GM12878 (cell line): ENCODE results near the gene TRAPPC3. TPM values are rescaled to one million over a fixed set of nuclear protein-coding genes. Genes with fewer than 3 reads are reported as not detected.

Experiments
- ATAC-seq: fragments of 200-7000 bp; cut with Tn5 transposase; 3 replicates; pipeline ENCODE4 v1.9.1; 2020; ENCODE audit warnings: mild to moderate bottlenecking, moderate library complexity
- BruUV-seq: library from RNA; stranded (reverse); fragments of 400-500 nt; replicated peaks from 2 replicates; lab custom pipeline; 2021; lab: Mats Ljungman, UMichigan
- CTCF ChIA-PET: fragments of 300-600 bp; sonication (Branson Sonifier 250); formaldehyde crosslinking; extraction: SDS; loops from one replicate; lab custom pipeline; 2021; ENCODE audit warnings: inconsistent platforms; lab: Yijun Ruan, JAX
- POLR2A ChIA-PET: fragments of 350-600 bp; formaldehyde crosslinking; extraction: SDS; loops from one replicate; lab custom pipeline; 2021; ENCODE audit warnings: inconsistent platforms; lab: Charles Lee
- RAD21 ChIA-PET: fragments of 300-600 bp; sonication (Branson Sonifier 250); formaldehyde crosslinking; loops from one replicate; lab custom pipeline; 2023; ENCODE audit warnings: antibody characterized with exemption; ENCODE audit not compliant: unreplicated experiment; lab: Charles Lee
- SMC1A ChIA-PET: fragments of 300-600 bp; sonication (Branson Sonifier 250); formaldehyde crosslinking; loops from one replicate; lab custom pipeline; 2023; ENCODE audit not compliant: unreplicated experiment, uncharacterized antibody; lab: Charles Lee
- DNase-seq: peaks from one replicate; pipeline ENCODE4 v3.0.0-alpha.2; 2011; ENCODE audit warnings: low read depth, low spot score
- FAIRE-seq: peaks from 3 replicates; lab custom pipeline; 2011; peaks lifted over from hg19 to GRCh38; lab: Jason Lieb, UNC
- H2AFZ ChIP-seq: 2 replicates; pipeline ENCODE4 v1.6.0; 2011; ENCODE audit warnings: low read depth, low read length, control low read depth; ENCODE audit not compliant: control insufficient read depth
- H3K27ac ChIP-seq: 2 replicates; pipeline ENCODE4 v1.5.1; 2011; ENCODE audit warnings: control low read depth; ENCODE audit not compliant: control insufficient read depth, insufficient read depth
- H3K27me3 ChIP-seq, 2 experiments: replicated peaks in 1 of 2; 2 replicates each; pipeline versions ENCODE4 v1.6.0 to v1.6.1; 2011; ENCODE audit warnings: low read length in 1 of 2; ENCODE audit not compliant: control insufficient read depth in 2 of 2, insufficient read depth in 2 of 2
- H3K36me3 ChIP-seq, 2 experiments: 2 replicates each; pipeline ENCODE4 v1.5.1; 2011; ENCODE audit warnings: low read length in 1 of 2; ENCODE audit not compliant: control insufficient read depth in 2 of 2, insufficient read depth in 2 of 2
- H3K4me1 ChIP-seq: 2 replicates; pipeline ENCODE4 v1.6.1; 2011; ENCODE audit warnings: mild to moderate bottlenecking, low read length, moderate library complexity, mixed read lengths; ENCODE audit not compliant: control insufficient read depth, insufficient read depth
- H3K4me2 ChIP-seq: 2 replicates; pipeline ENCODE4 v1.6.0; 2011; ENCODE audit warnings: control low read depth; ENCODE audit not compliant: control insufficient read depth, insufficient read depth
- H3K4me3 ChIP-seq: fragments of 200-600 bp; sonication (generic); 2 replicates; pipeline ENCODE4 v1.5.1; 2016
- H3K79me2 ChIP-seq: 2 replicates; pipeline ENCODE4 v1.6.0; 2011; ENCODE audit warnings: low read length; ENCODE audit not compliant: control insufficient read depth, insufficient read depth
- H3K9ac ChIP-seq: 2 replicates; pipeline ENCODE4 v1.8.0; 2011; ENCODE audit warnings: low read length, control low read depth, mixed read lengths; ENCODE audit not compliant: control insufficient read depth, insufficient read depth
- H3K9me3 ChIP-seq: replicated peaks from 3 replicates; pipeline ENCODE4 v1.5.1; 2011; ENCODE audit warnings: mild to moderate bottlenecking, low read length; ENCODE audit not compliant: control insufficient read depth, insufficient read depth
- H4K20me1 ChIP-seq: 2 replicates; pipeline ENCODE4 v1.6.0; 2011; ENCODE audit not compliant: control insufficient read depth, insufficient read depth
- CBX5 ChIP-seq: sonication (generic); IDR thresholded peaks from 2 replicates; pipeline ENCODE4 v1.6.1; 2016; ENCODE audit warnings: low read depth, moderate library complexity, mild to moderate bottlenecking, inconsistent platforms
- DPF2 ChIP-seq: fragments of 450-650 bp; IDR thresholded peaks from 2 replicates; pipeline ENCODE4 v1.6.1; 2017; ENCODE audit warnings: mild to moderate bottlenecking
- E2F4 ChIP-seq: IDR thresholded peaks from 2 replicates; pipeline ENCODE4 v1.6.1; 2012; ENCODE audit warnings: low read depth, low read length, improper control_type of control experiment
- EP300 ChIP-seq, 2 experiments: fragments of 150-350 bp in 1 of 2; IDR thresholded peaks; 2 replicates each; pipeline ENCODE4 v1.6.1; 2011 to 2012; ENCODE audit warnings: low read depth in 2 of 2, low read length in 2 of 2, borderline replicate concordance in 1 of 2, improper control_type of control experiment in 1 of 2, inconsistent platforms in 1 of 2; ENCODE audit not compliant: control insufficient read depth in 1 of 2
- FOXK2 ChIP-seq: fragments of 450-650 bp; IDR thresholded peaks from 2 replicates; pipeline ENCODE4 v1.6.1; 2017; ENCODE audit warnings: mild to moderate bottlenecking, moderate library complexity
- IKZF1 ChIP-seq: fragments of 450-650 bp; conservative IDR thresholded peaks from 2 replicates; pipeline ENCODE4 v1.6.1; 2017; ENCODE audit warnings: antibody characterized with exemption, mild to moderate bottlenecking
- IKZF2 ChIP-seq, 2 experiments: fragments of 450-650 bp; IDR thresholded peaks; 2 replicates each; pipeline ENCODE4 v1.6.1; 2017; ENCODE audit warnings: mild to moderate bottlenecking in 2 of 2, moderate library complexity in 2 of 2
- NFXL1 ChIP-seq: fragments of 450-650 bp; IDR thresholded peaks from 2 replicates; pipeline ENCODE4 v1.6.1; 2017; ENCODE audit warnings: antibody characterized with exemption, mild to moderate bottlenecking, borderline replicate concordance
- PAX8 ChIP-seq: fragments of 450-650 bp; IDR thresholded peaks from 2 replicates; pipeline ENCODE4 v1.6.1; 2017; ENCODE audit warnings: mild to moderate bottlenecking, moderate library complexity
- RFX5 ChIP-seq: IDR thresholded peaks from 2 replicates; pipeline ENCODE4 v1.6.1; 2011; ENCODE audit warnings: low read depth, low read length, improper control_type of control experiment
- USF2 ChIP-seq: IDR thresholded peaks from 2 replicates; pipeline ENCODE4 v1.6.1; 2011; ENCODE audit warnings: low read depth, low read length, improper control_type of control experiment, borderline replicate concordance
- WGBS: methylation state at CpG from one replicate; pipeline ENCODE4 v1.1.6; 2016; ENCODE audit warnings: low lambda C conversion rate; ENCODE audit not compliant: insufficient replicate concordance, insufficient coverage; ENCODE audit errors: missing lambda C conversion rate; 5-methylcytosine and 5-hydroxymethylcytosine counted together
- in situ Hi-C: fragments of 300-500 bp; cut with MboI; formaldehyde crosslinking; loops from 9 replicates; pipeline ENCODE4 v1.14.3; 2018; ENCODE audit warnings: mixed read lengths
- intact Hi-C: fragments of 100-400 bp; cut with micrococcal nuclease; formaldehyde crosslinking; loops from one replicate; pipeline ENCODE4 v1.14.2; 2022; ENCODE audit not compliant: unreplicated experiment
- polyA plus RNA-seq, 11 experiments: library from polyadenylated mRNA; depleted of rRNA in 4 of 11; unstranded in 6 of 11; stranded (reverse) in 5 of 11; fragments of >200 nt; fragmentation: Nextera tagmentation in 4 of 11; fragmentation: Illumina TruSeq in 1 of 11; extraction: Ambion mirVana in 4 of 11; extraction: Trizol in 1 of 11; gene quantifications; 1 replicate in 1 of 11; 2 replicates in 10 of 11; pipeline versions ENCODE4 v1.2.1 to v1.2.3, GENCODE V29; 2011 to 2016; ENCODE audit warnings: inconsistent platforms in 2 of 11, missing spikeins in 2 of 11, low read depth in 1 of 11
- total RNA-seq, 4 experiments: library from RNA; depleted of rRNA in 3 of 4; stranded (reverse); fragments of >200 nt in 3 of 4; fragmentation: Illumina TruSeq in 1 of 4; extraction: Trizol in 1 of 4; gene quantifications; 2 replicates each; pipeline versions ENCODE4 v1.2.1 to v1.2.3, GENCODE V29; 2013 to 2021

TRAPPC3 gene
- total and polyA plus RNA-seq, 10 of the 15 experiments (the other 5 are each of a cell fraction or from before 2014, with no cell fraction given) = 14.7 to 122 (median 70.5) TPM

GRCh38 chr1:36151134-36151844 is 2.0 kb upstream of the TRAPPC3 start:
- TF ChIP-seq USF2 = no peak
- TF ChIP-seq EP300 (IDR thresholded peaks at IDR 0.05; ENCODE audit: borderline replicate concordance in 1 of 2, control insufficient read depth in 1 of 2, low read depth in 2 of 2, low read length in 2 of 2) = 0 out of 4 replicates have a peak, but pooled peaks of 1 of the 2 experiments have one; percentile 7
- TF ChIP-seq RFX5 = no peak
- TF ChIP-seq FOXK2 = no peak
- TF ChIP-seq IKZF1 = peak; percentile 66; the same call in 1 of the 2 replicates
- no peak for TF ChIP-seq PAX8
- TF ChIP-seq E2F4 = no peak
- peak; percentile 35; the same call in 1 of the 2 replicates for TF ChIP-seq DPF2
- TF ChIP-seq IKZF2 (IDR thresholded peaks at IDR 0.05) = peak in 1 of 2 experiments; percentile 59; a peak in 2 of 4 replicates
- no peak for TF ChIP-seq CBX5
- no peak for TF ChIP-seq NFXL1
- ChIA-PET CTCF (interaction anchor here (0.8 to 10.2 kb wide), 9 partner anchors 11 to 268 kb away, joined by 3 to 262 read pairs (median 18); no protein-coding TSS in a partner anchor), POLR2A (interaction anchor here (0.6 to 4.0 kb wide), 6 partner anchors 10 to 234 kb away, joined by 3 to 86 read pairs (median 14); partner anchors contain the start of genes STK40 and THRAP3), SMC1A (interaction anchor here (0.8 to 5.9 kb wide), 9 partner anchors 11 to 271 kb away, joined by 3 to 135 read pairs (median 8); partner anchors contain the start of gene THRAP3), RAD21 (interaction anchor here (1.0 to 5.5 kb wide), 5 partner anchors 10 to 265 kb away, joined by 3 to 147 read pairs (median 62); partner anchors contain the start of gene THRAP3)
- H3K4me3 ChIP-seq = peak overlapping the region; percentile 42; the same call in 1 of the 2 replicates
- no peak for FAIRE-seq
- no peak for DNase-seq
- no TSS peak for BruUV-seq
- H2AFZ ChIP-seq = peak overlapping the region; percentile 64
- no peaks in the 10 kb centered on the region for H3K9me3 ChIP-seq
- H3K4me1 ChIP-seq = peaks cover 31% of the 10 kb centered on the region
- peak overlapping the region; percentile 58; the same call in 1 of the 2 replicates for H3K9ac ChIP-seq
- H3K27me3 ChIP-seq = no peaks in the 10 kb centered on the region
- peak overlapping the region; percentile 65 for H3K4me2 ChIP-seq
- intact Hi-C loops = loop anchor here (10.0 kb wide), 1 partner anchor 234 kb away; the partner anchor contains the start of gene STK40
- peak overlapping the region; percentile 77 for H3K27ac ChIP-seq
- 0% methylated on average over 1 of the region's 1 CpG for WGBS
- in situ Hi-C loops = loop anchor here (5.0 kb wide), 1 partner anchor 136 kb away; no protein-coding TSS in a partner anchor
- H3K36me3 ChIP-seq = no peaks in the 10 kb centered on the region
- peaks cover 30% of the 10 kb centered on the region for H3K79me2 ChIP-seq
- no peak for ATAC-seq
- H4K20me1 ChIP-seq = no peaks in the 10 kb centered on the region
